CD4-positive, alpha-beta T cell (primary cell): ENCODE measurements around the gene PGC. TPM values are rescaled to one million over a fixed set of nuclear protein-coding genes. Genes with fewer than 3 reads are reported as not detected.

Experiments used
- ATAC-seq: fragments of 200-7000 bp; cut with Tn5 transposase; one replicate; pipeline ENCODE4 v1.10.0; 2022; ENCODE audit warnings: mild to moderate bottlenecking; ENCODE audit not compliant: poor library complexity
- CTCF ChIA-PET: fragments of 350-600 bp; sonication (Branson Sonifier 250); formaldehyde crosslinking; loops from one replicate; lab custom pipeline; 2021; ENCODE audit warnings: antibody characterized with exemption, inconsistent platforms; lab: Charles Lee
- POLR2A ChIA-PET: fragments of 350-600 bp; sonication (Branson Sonifier 250); formaldehyde crosslinking; loops from one replicate; lab custom pipeline; 2021; ENCODE audit warnings: antibody characterized with exemption, inconsistent platforms; lab: Charles Lee
- DNase-seq, 14 experiments: peaks; one replicate each; pipeline ENCODE4 v3.0.0-alpha.2; 2013 to 2020; ENCODE audit warnings: mixed read lengths in 2 of 14
- H3K27ac ChIP-seq, 2 donors: one replicate each; pipeline versions ENCODE4 v1.5.1 to v1.7.0; 2013; ENCODE audit warnings: low read length in 2 of 2, low read depth in 1 of 2, mild to moderate bottlenecking in 1 of 2
- H3K27me3 ChIP-seq, 2 experiments: 1 replicate in 1 of 2; 2 replicates in 1 of 2; pipeline versions ENCODE4 v1.6.1 to v1.7.0; 2013; ENCODE audit warnings: low read length in 2 of 2, control low read depth in 1 of 2, mild to moderate bottlenecking in 1 of 2, moderate library complexity in 1 of 2; ENCODE audit not compliant: insufficient read depth in 2 of 2, control insufficient read depth in 1 of 2
- H3K36me3 ChIP-seq: one replicate; pipeline ENCODE4 v1.6.1; 2013; ENCODE audit warnings: low read length, control low read depth; ENCODE audit not compliant: insufficient read depth
- H3K4me1 ChIP-seq: one replicate; pipeline ENCODE4 v1.6.1; 2013; ENCODE audit warnings: low read length, control low read depth; ENCODE audit not compliant: insufficient read depth
- H3K4me3 ChIP-seq: one replicate; pipeline ENCODE4 v1.5.1; 2013; ENCODE audit warnings: mild to moderate bottlenecking, low read length, moderate library complexity
- H3K9me3 ChIP-seq, 2 experiments: 1 replicate in 1 of 2; 2 replicates in 1 of 2; pipeline versions ENCODE4 v1.6.1 to v1.7.0; 2013; ENCODE audit warnings: low read length in 2 of 2, mild to moderate bottlenecking in 2 of 2, control low read depth in 1 of 2, moderate library complexity in 1 of 2; ENCODE audit not compliant: control insufficient read depth in 1 of 2, insufficient read depth in 1 of 2
- H3K27ac Mint-ChIP-seq: one replicate; pipeline ENCODE4 v1.8.0; 2020; ENCODE audit warnings: mixed read lengths
- H3K27me3 Mint-ChIP-seq: one replicate; pipeline ENCODE4 v1.8.0; 2021; ENCODE audit warnings: mixed read lengths
- H3K36me3 Mint-ChIP-seq: one replicate; pipeline ENCODE4 v1.8.0; 2021; ENCODE audit warnings: low read depth, mixed read lengths
- H3K4me1 Mint-ChIP-seq: one replicate; pipeline ENCODE4 v1.8.0; 2021; ENCODE audit warnings: low read depth, mixed read lengths
- H3K4me3 Mint-ChIP-seq: one replicate; pipeline ENCODE4 v1.8.0; 2020; ENCODE audit warnings: mild to moderate bottlenecking, mixed read lengths
- H3K9me3 Mint-ChIP-seq: one replicate; pipeline ENCODE4 v1.8.0; 2020; ENCODE audit warnings: mixed read lengths
- intact Hi-C, 2 experiments: fragments of 100-400 bp; cut with DNase I in 1 of 2; cut with micrococcal nuclease in 1 of 2; formaldehyde crosslinking; loops; one replicate each; pipeline versions ENCODE4 v1.15.1 to v1.9.0; 2023 to 2025; cut with DNase I, micrococcal nuclease
- total RNA-seq, 174 experiments: library from RNA in 2 of 174; stranded (reverse) in 2 of 174; gene quantifications; one replicate each; pipeline ENCODE4 v1.2.3 and lab custom pipeline; 2021 to 2026
- TF ChIP-seq, protein P1 (sequence below): fragments of 200-600 bp; IDR thresholded peaks from one replicate; pipeline ENCODE4 v1.8.0; 2022; ENCODE audit warnings: antibody characterized with exemption, mild to moderate bottlenecking

PGC gene
- total RNA-seq, 2 experiments from 2014 or later = not detected

DNA sequence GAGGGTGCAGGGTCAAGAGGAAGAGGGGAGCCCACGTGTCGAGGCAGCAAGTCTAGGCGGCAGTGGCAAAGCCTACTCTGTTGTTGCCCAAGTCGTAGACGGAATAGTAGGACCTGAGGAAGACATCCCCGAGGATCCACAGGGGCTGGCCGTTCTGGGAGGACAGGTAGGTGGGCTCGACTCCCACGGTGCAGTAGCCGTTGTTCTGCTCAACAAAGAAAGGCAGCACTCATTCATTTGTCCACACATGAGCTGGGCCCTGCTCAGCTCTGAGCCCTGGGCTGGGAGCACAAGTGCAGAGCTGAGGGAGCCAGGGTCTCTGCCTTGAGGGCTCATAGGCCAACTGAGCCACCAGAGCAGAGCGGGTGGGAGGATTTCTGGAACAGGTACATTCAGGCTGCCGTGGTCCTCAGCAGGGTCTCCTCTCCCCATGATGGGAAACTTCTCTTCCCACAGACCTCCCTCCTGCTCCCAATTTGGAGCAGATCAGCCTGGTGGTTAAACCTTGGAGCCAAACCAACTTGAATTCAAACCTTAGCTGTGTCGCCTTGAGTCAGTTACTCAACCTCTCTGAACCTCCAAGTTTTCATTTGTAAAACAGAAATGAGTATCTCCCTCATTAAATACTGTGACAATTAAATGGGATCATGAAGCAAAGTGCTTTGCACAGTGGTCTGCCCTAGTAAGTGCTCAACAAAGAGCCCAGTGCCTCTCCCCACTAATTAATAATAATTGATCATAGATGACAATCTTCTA, 10.2 kb downstream of the PGC start:
- peaks cover 24% of the 10 kb centered on the region for H3K4me1 ChIP-seq
- H3K4me3 ChIP-seq = no peak overlapping the region
- H3K4me1 Mint-ChIP-seq = peaks cover 23% of the 10 kb centered on the region
- intact Hi-C loops = loop anchor here in 1 of 2 experiments (1.0 to 10.0 kb wide), 5 partner anchors 40 to 1950 kb away; partner anchors contain the start of genes GTPBP2, MRPS18A and TTBK1
- ATAC-seq (no peak), DNase-seq (no peak)
- no peaks in the 10 kb centered on the region for H3K36me3 Mint-ChIP-seq
- H3K4me3 Mint-ChIP-seq = peak overlapping the region; percentile 68
- peaks cover 0 to 3% of the 10 kb centered on the region in 2 experiments for H3K27me3 ChIP-seq
- POLR2A ChIA-PET = no interaction called here
- CTCF ChIA-PET = interaction anchor here (0.6 to 1.0 kb wide), 2 partner anchors 51 to 381 kb away, joined by 4 read pairs; partner anchors contain the start of gene TOMM6
- H3K27ac ChIP-seq = no peak overlapping the region
- no peaks in the 10 kb centered on the region for H3K9me3 Mint-ChIP-seq
- no peaks in the 10 kb centered on the region for H3K9me3 ChIP-seq
- TF ChIP-seq, protein P1, sequence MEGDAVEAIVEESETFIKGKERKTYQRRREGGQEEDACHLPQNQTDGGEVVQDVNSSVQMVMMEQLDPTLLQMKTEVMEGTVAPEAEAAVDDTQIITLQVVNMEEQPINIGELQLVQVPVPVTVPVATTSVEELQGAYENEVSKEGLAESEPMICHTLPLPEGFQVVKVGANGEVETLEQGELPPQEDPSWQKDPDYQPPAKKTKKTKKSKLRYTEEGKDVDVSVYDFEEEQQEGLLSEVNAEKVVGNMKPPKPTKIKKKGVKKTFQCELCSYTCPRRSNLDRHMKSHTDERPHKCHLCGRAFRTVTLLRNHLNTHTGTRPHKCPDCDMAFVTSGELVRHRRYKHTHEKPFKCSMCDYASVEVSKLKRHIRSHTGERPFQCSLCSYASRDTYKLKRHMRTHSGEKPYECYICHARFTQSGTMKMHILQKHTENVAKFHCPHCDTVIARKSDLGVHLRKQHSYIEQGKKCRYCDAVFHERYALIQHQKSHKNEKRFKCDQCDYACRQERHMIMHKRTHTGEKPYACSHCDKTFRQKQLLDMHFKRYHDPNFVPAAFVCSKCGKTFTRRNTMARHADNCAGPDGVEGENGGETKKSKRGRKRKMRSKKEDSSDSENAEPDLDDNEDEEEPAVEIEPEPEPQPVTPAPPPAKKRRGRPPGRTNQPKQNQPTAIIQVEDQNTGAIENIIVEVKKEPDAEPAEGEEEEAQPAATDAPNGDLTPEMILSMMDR = no peak
- H3K27ac Mint-ChIP-seq = no peak overlapping the region
- no peaks in the 10 kb centered on the region for H3K27me3 Mint-ChIP-seq
- no peaks in the 10 kb centered on the region for H3K36me3 ChIP-seq

DNA sequence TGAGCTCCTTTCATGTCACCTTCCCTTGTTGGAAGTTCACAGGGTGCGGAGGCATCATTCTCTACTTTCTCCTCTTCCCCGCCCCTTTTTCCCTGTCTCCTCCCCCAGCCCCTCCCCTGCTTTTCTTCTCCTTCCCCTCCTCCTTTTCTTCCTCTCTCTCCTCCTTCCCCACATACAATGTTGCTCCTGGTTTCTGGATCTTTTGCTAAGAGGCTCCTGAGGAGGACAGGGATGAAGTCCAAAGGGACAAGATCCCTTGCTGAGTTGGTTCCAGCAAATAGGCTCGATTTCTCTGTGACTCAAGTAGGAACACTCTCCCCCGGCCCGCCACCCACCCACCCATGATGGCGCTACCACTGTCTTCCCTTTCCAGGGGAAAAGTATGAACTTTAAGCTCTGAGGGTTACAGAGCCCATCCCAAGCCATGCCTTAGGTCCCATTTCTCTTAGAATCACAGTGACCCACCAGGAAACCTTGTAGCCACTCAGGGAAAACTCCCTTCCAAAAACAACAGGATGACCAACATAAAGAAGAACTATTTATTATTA, 10.9 kb downstream of the PGC start:
- H3K4me1 Mint-ChIP-seq = peaks cover 27% of the 10 kb centered on the region
- peak in 1 of 14 experiments; percentile 39 for DNase-seq
- H3K27ac Mint-ChIP-seq = peak overlapping the region; percentile 88
- TF ChIP-seq, protein P1 = no peak
- ATAC-seq = no peak
- ChIA-PET POLR2A (interaction anchor here (1.0 kb wide), 1 partner anchor 48 kb away, joined by 3 read pairs; no protein-coding TSS in a partner anchor), CTCF (interaction anchor here (0.6 to 1.5 kb wide), 2 partner anchors 20 to 381 kb away, joined by 4 read pairs; no protein-coding TSS in a partner anchor)
- no peak overlapping the region for H3K27ac ChIP-seq
- no peaks in the 10 kb centered on the region for H3K9me3 Mint-ChIP-seq
- intact Hi-C loops = loop anchor here in 1 of 2 experiments (1.0 to 10.0 kb wide), 5 partner anchors 41 to 1951 kb away; partner anchors contain the start of genes GTPBP2, MRPS18A and TTBK1
- H3K27me3 Mint-ChIP-seq = no peaks in the 10 kb centered on the region
- H3K36me3 Mint-ChIP-seq = no peaks in the 10 kb centered on the region
- peaks cover 0 to 3% of the 10 kb centered on the region in 2 experiments for H3K27me3 ChIP-seq
- H3K36me3 ChIP-seq = no peaks in the 10 kb centered on the region
- H3K4me3 ChIP-seq = no peak overlapping the region
- no peaks in the 10 kb centered on the region for H3K9me3 ChIP-seq
- H3K4me1 ChIP-seq = peaks cover 32% of the 10 kb centered on the region
- H3K4me3 Mint-ChIP-seq = peak overlapping the region; percentile 97

DNA sequence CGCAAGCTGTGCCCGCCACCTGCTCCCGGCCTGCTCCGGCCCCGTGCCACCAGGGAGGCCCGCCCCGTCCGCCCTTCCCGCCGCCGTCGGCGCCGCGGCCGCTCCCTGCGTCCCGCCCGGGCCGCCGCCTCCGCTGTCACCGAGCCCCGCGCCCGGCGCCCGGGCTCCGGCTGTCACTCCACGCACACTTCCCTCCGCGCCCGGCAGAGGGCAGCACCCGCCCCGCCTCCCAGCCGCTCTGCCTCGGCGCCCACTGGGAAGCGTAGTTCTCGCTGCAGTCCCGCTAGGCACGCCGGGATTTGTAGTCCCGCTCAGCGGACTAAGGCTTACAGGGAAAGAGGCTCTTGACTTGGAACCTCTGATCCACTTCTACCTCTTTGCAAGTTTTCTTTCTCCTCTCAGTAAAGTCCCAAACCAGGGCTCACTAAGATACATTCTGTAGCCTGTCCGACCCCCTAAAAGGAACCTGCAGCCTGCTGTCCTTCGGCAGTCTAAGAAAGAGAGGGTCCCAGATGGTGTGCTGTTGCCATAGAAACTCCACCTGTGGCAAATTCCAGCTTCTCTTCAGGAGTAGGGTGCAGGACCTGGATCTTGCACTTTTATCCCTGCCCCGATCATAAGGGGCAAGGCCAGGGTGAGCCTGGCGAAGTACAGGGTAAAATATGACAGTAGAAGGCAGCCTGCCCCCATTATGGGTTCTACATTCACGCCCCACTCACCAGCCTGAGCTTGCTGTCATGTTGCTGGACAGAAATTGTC, 11.6 kb downstream of the PGC start, which contains the start of gene TFEB:
TSS of gene TFEB (minus strand) at position 182 of the 759 bp plus-strand sequence. CDS start 44,395 bp downstream, outside the sequence.
- H3K9me3 Mint-ChIP-seq = no peaks in the 10 kb centered on the region
- Histone ChIP-seq H3K4me1 (peaks cover 38% of the 10 kb centered on the region), H3K4me3 (peak within 1 kb of the TSS; percentile 73), H3K27ac (peak within 1 kb of the TSS; percentile 77 to 80), H3K36me3 (no peaks in the 10 kb centered on the region), H3K9me3 (no peaks in the 10 kb centered on the region), H3K27me3 (peaks cover 0 to 3% of the 10 kb centered on the region in 2 experiments)
- H3K27ac Mint-ChIP-seq = peak within 1 kb of the TSS; percentile 88
- H3K4me3 Mint-ChIP-seq = peak within 1 kb of the TSS; percentile 97
- peaks cover 33% of the 10 kb centered on the region for H3K4me1 Mint-ChIP-seq
- H3K36me3 Mint-ChIP-seq = no peaks in the 10 kb centered on the region
- POLR2A ChIA-PET = interaction anchor here (1.0 to 2.9 kb wide), 2 partner anchors 49 to 52 kb away, joined by 3 to 31 read pairs; partner anchors contain the start of gene TOMM6
- intact Hi-C loops = loop anchor here (1.0 to 10.0 kb wide), 10 partner anchors 42 to 1952 kb away; partner anchors contain the start of genes TOMM6 (in 2 of the 2), BYSL (in 1 of the 2), GTPBP2 (in 1 of the 2) and MED20 (in 1 of the 2)
- no peaks in the 10 kb centered on the region for H3K27me3 Mint-ChIP-seq
- CTCF ChIA-PET = interaction anchor here (1.5 to 4.9 kb wide), 3 partner anchors 19 to 51 kb away, joined by 3 to 38 read pairs (median 4); partner anchors contain the start of gene TOMM6
- TF ChIP-seq, protein P1 = peak; percentile 73
- ATAC-seq = peak; percentile 70
- peak; percentile 89 to 96 (median 93) for DNase-seq
